Lung (tissue), 12 donors: Measurements from ENCODE around the gene SUPT3H. TPM values are rescaled to one million over a fixed set of nuclear protein-coding genes. Genes with fewer than 3 reads are reported as not detected.
"Not testable (repeated sequence)": the region's sequence is repeated elsewhere in the genome, so short reads cannot be mapped to it uniquely, and the experiment has no call there.

Experiments
- ATAC-seq: fragments of 200-7000 bp; cut with Tn5 transposase; one replicate; pipeline ENCODE4 v1.9.1; 2020; ENCODE audit warnings: moderate number of reproducible peaks; ENCODE audit not compliant: insufficient read depth, low FRiP score
- DNase-seq, 3 donors: peaks; one replicate each; pipeline ENCODE4 v3.0.0-alpha.2; 2013 to 2017
- H3K27ac ChIP-seq, 2 donors: one replicate each; pipeline ENCODE4 v1.5.1; 2013; ENCODE audit warnings: mild to moderate bottlenecking in 2 of 2, moderate library complexity in 2 of 2, control low read depth in 1 of 2, inconsistent platforms in 1 of 2, low read depth in 1 of 2, low read length in 1 of 2
- H3K27me3 ChIP-seq, 3 donors: one replicate each; pipeline ENCODE4 v1.5.1; 2013; ENCODE audit warnings: low read length in 2 of 3; ENCODE audit not compliant: control insufficient read depth in 3 of 3, insufficient read depth in 3 of 3
- H3K36me3 ChIP-seq, 4 donors: one replicate each; pipeline ENCODE4 v1.5.1; 2013; ENCODE audit warnings: low read length in 4 of 4, mild to moderate bottlenecking in 1 of 4, moderate library complexity in 1 of 4; ENCODE audit not compliant: control insufficient read depth in 4 of 4, insufficient read depth in 4 of 4
- H3K4me1 ChIP-seq, 5 donors: one replicate each; pipeline ENCODE4 v1.5.1; 2013; ENCODE audit warnings: low read length in 5 of 5, mild to moderate bottlenecking in 2 of 5, moderate library complexity in 1 of 5; ENCODE audit not compliant: control insufficient read depth in 5 of 5, insufficient read depth in 5 of 5
- H3K4me3 ChIP-seq: one replicate; pipeline ENCODE4 v1.5.1; 2013; ENCODE audit warnings: mild to moderate bottlenecking, control low read depth, moderate library complexity
- H3K9ac ChIP-seq, 2 donors: one replicate each; pipeline ENCODE4 v1.5.1; 2013; ENCODE audit warnings: low read length in 2 of 2, control low read depth in 1 of 2; ENCODE audit not compliant: insufficient read depth in 1 of 2
- H3K9me3 ChIP-seq, 4 donors: one replicate each; pipeline ENCODE4 v1.5.1; 2013; ENCODE audit warnings: low read length in 3 of 4, mild to moderate bottlenecking in 1 of 4, moderate library complexity in 1 of 4; ENCODE audit not compliant: control insufficient read depth in 4 of 4, insufficient read depth in 3 of 4
- WGBS, 2 donors: extraction: QIAGEN DNeasy Blood & Tissue Kit; methylation state at CpG; one replicate each; pipeline ENCODE4 v1.1.7; 2013; 5-methylcytosine and 5-hydroxymethylcytosine counted together
- polyA plus RNA-seq, 2 donors: library from polyadenylated mRNA; stranded (reverse); fragments of 200-250 nt; gene quantifications; one replicate each; pipeline ENCODE4 v1.2.1, GENCODE V29; 2013
- total RNA-seq, 2 donors: library from RNA; depleted of rRNA in 1 of 2; stranded (reverse); fragments of >200 nt in 1 of 2; gene quantifications; one replicate each; pipeline ENCODE4 v1.2.1, GENCODE V29; 2014 to 2021
- TF ChIP-seq, protein P1 (sequence below): IDR thresholded peaks from 2 replicates; pipeline ENCODE4 v1.5.1; 2012; ENCODE audit warnings: mild to moderate bottlenecking; ENCODE audit errors: control extremely low read depth, extremely low read depth
- donor health status: control.
- donor health status: control.
- donor health status: Bipolar disorder and iron deficiency.
- donor health status: healthy.
- donor health status: DM: yes; HTN: yes; CAD: no.

SUPT3H gene
- total and polyA plus RNA-seq, 4 donors, result 5.2 to 17.4 (median 8.2) TPM

DNA sequence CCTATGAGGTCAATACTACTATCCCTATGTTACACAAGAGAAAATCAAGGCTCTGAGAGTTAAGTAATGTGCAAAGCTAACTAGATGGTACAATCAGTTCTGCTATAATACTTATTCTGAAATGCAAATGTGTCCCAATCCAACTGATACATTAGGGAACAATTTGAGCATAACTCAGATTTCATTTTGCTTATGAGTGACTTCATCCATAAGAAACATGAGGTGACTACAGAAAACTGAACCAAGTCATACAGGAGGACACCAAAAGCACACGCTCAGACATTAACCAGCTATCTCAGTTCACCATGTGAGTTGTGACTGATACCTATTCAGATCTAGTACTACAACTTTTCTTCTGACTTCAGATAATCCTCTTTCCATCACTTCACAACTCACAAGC, 229.5 kb downstream of the SUPT3H start:
- ATAC-seq, result no peak
- H3K9me3 ChIP-seq, result peaks cover 0 to 9% (median 0%) of the 10 kb centered on the region in 4 donors
- 73 to 81% methylated on average over 1 of the region's 1 CpG for WGBS, 2 donors

DNA sequence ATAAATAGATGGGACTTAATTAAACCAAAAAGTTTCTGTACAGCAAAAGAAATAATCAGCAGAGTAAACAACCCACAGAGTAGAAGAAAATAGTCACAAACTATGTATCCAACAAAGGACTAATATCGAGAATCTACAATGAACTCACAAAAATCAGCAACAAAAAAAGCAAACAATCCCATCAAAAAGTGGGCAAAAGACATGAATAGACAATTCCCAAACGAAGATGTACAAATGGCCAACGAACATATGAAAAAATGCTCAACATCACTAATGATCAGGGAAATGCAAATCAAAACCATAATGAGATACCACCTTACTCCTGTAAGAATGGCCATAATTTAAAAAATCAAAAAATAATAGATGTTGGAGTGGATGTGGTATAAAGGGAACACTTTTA, 232.1 kb downstream of the SUPT3H start:
- 96 to 98% methylated on average over 3 of the region's 3 CpGs for WGBS, 2 donors
- not testable (repeated sequence) for H3K36me3 ChIP-seq, H3K4me1 ChIP-seq, H3K9ac ChIP-seq, H3K4me3 ChIP-seq, H3K27me3 ChIP-seq, ATAC-seq, DNase-seq, H3K9me3 ChIP-seq, H3K27ac ChIP-seq

More for the DNA sequence above, 229.5 kb downstream of the SUPT3H start:
- TF ChIP-seq, protein P1, sequence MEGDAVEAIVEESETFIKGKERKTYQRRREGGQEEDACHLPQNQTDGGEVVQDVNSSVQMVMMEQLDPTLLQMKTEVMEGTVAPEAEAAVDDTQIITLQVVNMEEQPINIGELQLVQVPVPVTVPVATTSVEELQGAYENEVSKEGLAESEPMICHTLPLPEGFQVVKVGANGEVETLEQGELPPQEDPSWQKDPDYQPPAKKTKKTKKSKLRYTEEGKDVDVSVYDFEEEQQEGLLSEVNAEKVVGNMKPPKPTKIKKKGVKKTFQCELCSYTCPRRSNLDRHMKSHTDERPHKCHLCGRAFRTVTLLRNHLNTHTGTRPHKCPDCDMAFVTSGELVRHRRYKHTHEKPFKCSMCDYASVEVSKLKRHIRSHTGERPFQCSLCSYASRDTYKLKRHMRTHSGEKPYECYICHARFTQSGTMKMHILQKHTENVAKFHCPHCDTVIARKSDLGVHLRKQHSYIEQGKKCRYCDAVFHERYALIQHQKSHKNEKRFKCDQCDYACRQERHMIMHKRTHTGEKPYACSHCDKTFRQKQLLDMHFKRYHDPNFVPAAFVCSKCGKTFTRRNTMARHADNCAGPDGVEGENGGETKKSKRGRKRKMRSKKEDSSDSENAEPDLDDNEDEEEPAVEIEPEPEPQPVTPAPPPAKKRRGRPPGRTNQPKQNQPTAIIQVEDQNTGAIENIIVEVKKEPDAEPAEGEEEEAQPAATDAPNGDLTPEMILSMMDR, result no peak
- Histone ChIP-seq H3K4me3 (no peak overlapping the region), H3K9ac (no peak overlapping the region), H3K36me3 (no peaks in the 10 kb centered on the region), H3K27ac (no peak overlapping the region), H3K4me1 (no peaks in the 10 kb centered on the region), H3K27me3 (no peaks in the 10 kb centered on the region)
- no peak for DNase-seq

DNA sequence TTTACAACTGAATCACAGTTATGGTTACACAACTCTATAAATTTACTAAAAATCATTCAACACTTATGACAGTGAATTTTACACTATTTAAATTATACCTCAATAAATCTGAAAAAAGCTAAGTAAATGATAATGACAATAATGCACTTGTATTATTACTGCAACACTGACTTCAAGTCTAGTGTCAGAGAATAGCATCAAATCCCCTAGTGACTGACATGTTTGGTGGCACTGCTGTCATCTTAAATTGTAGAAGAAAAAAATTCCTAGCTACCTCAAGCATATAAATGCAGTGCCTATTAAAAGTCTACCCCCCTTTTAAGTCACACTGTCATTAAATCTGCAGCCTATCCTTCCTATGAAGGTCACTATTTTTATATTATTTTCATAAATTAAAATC, 239.0 kb downstream of the SUPT3H start:
- TF ChIP-seq, protein P1, result no peak
- DNase-seq, result no peak
- ATAC-seq, result no peak
- Histone ChIP-seq H3K9ac (no peak overlapping the region), H3K4me3 (no peak overlapping the region), H3K9me3 (peaks cover 0 to 3% (median 0%) of the 10 kb centered on the region in 4 donors), H3K27me3 (no peaks in the 10 kb centered on the region), H3K4me1 (no peaks in the 10 kb centered on the region), H3K27ac (no peak overlapping the region), H3K36me3 (no peaks in the 10 kb centered on the region)

DNA sequence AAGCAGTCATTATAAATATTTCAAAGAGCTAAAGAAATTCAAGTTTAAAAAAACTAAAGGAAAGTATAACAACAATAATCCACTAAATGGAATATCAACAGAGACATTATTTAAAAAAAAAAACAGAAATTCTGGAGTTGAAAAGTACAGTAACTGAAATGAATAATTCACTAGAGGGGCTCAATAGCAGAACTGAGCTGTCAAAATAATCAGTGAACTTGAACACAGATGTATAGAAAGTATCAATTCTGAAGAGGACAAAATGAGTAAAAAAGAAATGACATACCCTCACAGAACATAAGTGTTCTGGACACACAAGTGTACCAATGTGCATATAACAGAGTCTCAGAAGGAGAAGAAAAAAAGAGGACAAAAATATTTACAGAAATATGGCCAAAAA, 241.2 kb downstream of the SUPT3H start:
- Histone ChIP-seq H3K9me3 (peaks cover 0 to 3% (median 0%) of the 10 kb centered on the region in 4 donors), H3K27ac (no peak overlapping the region), H3K4me3 (no peak overlapping the region), H3K36me3 (no peaks in the 10 kb centered on the region), H3K27me3 (no peaks in the 10 kb centered on the region), H3K4me1 (peaks cover 0 to 4% (median 0%) of the 10 kb centered on the region in 5 donors), H3K9ac (no peak overlapping the region)
- DNase-seq, result no peak
- no peak for ATAC-seq
- TF ChIP-seq, protein P1, result no peak
